HL-60 (cell line): ENCODE data around the gene ACTL6B.

Source experiments
- GABPA ChIP-seq: IDR thresholded peaks from 2 replicates; pipeline ENCODE4 v1.6.1; 2012; ENCODE audit warnings: low read depth
- POLR2AphosphoS5 ChIP-seq: IDR thresholded peaks from 2 replicates; pipeline ENCODE4 v1.6.1; 2012; ENCODE audit warnings: low read depth
- SPI1 ChIP-seq: IDR thresholded peaks from 2 replicates; pipeline ENCODE4 v1.6.1; 2012; ENCODE audit warnings: low read depth, mild to moderate bottlenecking, borderline replicate concordance
- TF ChIP-seq, protein P1 (sequence below): IDR thresholded peaks from one replicate; pipeline ENCODE4 v1.5.1; 2011; ENCODE audit warnings: low read length, control low read depth, inconsistent platforms; ENCODE audit not compliant: insufficient read depth
- TF ChIP-seq, protein P2 (sequence below): IDR thresholded peaks from 2 replicates; pipeline ENCODE4 v1.6.1; 2012; ENCODE audit warnings: low read depth; ENCODE audit not compliant: insufficient replicate concordance

DNA sequence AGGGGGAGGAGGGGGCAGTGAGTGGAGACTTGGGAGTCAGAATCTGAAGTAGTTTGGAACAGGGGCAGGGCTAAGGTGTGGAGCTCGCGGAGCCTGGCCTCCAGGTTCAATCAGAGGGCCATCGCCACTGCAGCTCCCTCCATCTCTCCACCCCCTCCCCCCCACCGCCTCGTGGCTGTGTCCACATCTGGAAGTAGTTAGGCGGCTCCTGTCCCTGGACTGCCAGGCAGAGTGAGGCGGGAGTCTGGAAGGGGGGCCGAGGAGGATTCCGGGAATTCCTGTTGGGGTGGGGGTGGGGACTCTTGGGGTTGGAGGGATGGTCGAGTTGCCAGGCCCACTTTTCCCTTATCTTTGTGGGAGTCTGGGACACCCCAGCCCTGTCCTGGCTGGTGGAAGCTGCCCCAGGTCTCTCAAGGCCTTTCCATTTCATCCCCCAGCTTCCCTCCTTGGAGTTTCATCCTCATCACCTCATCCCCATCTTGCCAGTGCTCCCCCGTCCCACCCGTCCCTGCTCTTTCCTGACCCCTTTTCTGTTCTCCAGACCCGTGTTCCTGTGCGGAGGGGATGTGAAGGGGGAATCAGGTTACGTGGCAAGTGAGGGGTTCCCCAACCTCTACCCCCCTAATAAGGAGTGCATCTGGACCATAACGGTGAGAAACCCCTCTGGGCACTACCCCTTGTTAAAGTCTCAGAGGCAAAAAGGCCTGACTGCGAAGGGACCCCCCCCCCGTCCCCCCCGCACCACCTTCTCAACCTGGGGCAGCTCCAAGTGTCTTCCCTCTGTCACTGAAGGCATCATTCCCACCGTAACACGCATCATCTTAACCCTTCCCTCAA is 53.1 kb downstream of the ACTL6B start:
- TF ChIP-seq, protein P1, sequence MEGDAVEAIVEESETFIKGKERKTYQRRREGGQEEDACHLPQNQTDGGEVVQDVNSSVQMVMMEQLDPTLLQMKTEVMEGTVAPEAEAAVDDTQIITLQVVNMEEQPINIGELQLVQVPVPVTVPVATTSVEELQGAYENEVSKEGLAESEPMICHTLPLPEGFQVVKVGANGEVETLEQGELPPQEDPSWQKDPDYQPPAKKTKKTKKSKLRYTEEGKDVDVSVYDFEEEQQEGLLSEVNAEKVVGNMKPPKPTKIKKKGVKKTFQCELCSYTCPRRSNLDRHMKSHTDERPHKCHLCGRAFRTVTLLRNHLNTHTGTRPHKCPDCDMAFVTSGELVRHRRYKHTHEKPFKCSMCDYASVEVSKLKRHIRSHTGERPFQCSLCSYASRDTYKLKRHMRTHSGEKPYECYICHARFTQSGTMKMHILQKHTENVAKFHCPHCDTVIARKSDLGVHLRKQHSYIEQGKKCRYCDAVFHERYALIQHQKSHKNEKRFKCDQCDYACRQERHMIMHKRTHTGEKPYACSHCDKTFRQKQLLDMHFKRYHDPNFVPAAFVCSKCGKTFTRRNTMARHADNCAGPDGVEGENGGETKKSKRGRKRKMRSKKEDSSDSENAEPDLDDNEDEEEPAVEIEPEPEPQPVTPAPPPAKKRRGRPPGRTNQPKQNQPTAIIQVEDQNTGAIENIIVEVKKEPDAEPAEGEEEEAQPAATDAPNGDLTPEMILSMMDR = no peak
- TF ChIP-seq, protein P2, sequence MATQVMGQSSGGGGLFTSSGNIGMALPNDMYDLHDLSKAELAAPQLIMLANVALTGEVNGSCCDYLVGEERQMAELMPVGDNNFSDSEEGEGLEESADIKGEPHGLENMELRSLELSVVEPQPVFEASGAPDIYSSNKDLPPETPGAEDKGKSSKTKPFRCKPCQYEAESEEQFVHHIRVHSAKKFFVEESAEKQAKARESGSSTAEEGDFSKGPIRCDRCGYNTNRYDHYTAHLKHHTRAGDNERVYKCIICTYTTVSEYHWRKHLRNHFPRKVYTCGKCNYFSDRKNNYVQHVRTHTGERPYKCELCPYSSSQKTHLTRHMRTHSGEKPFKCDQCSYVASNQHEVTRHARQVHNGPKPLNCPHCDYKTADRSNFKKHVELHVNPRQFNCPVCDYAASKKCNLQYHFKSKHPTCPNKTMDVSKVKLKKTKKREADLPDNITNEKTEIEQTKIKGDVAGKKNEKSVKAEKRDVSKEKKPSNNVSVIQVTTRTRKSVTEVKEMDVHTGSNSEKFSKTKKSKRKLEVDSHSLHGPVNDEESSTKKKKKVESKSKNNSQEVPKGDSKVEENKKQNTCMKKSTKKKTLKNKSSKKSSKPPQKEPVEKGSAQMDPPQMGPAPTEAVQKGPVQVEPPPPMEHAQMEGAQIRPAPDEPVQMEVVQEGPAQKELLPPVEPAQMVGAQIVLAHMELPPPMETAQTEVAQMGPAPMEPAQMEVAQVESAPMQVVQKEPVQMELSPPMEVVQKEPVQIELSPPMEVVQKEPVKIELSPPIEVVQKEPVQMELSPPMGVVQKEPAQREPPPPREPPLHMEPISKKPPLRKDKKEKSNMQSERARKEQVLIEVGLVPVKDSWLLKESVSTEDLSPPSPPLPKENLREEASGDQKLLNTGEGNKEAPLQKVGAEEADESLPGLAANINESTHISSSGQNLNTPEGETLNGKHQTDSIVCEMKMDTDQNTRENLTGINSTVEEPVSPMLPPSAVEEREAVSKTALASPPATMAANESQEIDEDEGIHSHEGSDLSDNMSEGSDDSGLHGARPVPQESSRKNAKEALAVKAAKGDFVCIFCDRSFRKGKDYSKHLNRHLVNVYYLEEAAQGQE = no peak
- TF ChIP-seq POLR2AphosphoS5 (no peak), GABPA (no peak), SPI1 (no peak)
